ENCODE results near the gene IRF2BP1. TPM values are rescaled to one million over a fixed set of nuclear protein-coding genes. Genes with fewer than 3 reads are reported as not detected.

The IRF2BP1 gene, protein sequence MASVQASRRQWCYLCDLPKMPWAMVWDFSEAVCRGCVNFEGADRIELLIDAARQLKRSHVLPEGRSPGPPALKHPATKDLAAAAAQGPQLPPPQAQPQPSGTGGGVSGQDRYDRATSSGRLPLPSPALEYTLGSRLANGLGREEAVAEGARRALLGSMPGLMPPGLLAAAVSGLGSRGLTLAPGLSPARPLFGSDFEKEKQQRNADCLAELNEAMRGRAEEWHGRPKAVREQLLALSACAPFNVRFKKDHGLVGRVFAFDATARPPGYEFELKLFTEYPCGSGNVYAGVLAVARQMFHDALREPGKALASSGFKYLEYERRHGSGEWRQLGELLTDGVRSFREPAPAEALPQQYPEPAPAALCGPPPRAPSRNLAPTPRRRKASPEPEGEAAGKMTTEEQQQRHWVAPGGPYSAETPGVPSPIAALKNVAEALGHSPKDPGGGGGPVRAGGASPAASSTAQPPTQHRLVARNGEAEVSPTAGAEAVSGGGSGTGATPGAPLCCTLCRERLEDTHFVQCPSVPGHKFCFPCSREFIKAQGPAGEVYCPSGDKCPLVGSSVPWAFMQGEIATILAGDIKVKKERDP
- total RNA-seq: 10 to 100 TPM; 18.2 to 26.4 (median 23.1) TPM

DNA sequence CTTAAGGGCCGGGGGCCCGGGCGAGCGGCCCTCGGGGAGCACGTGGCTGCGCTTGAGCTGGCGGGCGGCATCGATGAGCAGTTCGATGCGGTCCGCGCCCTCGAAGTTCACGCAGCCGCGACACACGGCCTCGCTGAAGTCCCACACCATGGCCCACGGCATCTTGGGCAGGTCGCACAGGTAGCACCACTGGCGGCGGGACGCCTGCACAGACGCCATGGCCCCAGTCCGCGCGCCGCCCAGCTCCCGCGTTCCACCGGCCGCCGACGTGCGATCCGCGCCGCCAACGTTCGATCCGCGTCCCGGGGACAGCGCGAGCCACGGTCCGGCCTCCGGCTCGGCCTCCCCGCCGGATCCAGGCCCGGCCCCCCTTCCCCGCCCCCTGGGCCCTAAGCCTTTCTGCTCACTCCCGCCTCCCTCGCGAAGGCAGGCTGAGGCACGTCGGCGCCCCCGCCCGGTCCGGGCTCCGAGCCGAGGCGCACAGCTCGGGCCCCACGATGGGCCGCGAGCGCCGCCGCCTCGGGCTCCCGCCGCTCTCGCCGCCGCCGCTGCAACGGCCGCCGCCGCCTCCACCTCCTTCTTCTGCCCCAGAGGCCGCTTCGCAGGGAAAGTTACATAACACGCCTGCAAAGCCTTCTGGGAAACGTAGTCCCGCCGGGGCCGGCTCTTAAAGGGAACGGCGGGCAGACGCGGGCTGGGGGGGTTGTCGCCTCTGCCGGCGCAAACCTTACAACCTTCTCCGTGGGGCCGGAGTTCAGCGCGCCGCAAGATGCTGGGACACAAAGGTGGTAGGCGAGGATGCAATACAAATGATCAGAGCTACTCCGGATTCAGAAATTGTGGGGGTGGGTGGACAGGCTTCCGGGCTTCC lies at the start of gene IRF2BP1:
IRF2BP1 (minus strand) TSS at position 586 of the 871 bp plus-strand sequence; CDS start at position 219, 367 bp downstream.
- peak; percentile 94 to 97 (median 94) for DNase-seq
- no peaks in the 10 kb centered on the region for H3K27me3 ChIP-seq
- TF ChIP-seq, protein P1, sequence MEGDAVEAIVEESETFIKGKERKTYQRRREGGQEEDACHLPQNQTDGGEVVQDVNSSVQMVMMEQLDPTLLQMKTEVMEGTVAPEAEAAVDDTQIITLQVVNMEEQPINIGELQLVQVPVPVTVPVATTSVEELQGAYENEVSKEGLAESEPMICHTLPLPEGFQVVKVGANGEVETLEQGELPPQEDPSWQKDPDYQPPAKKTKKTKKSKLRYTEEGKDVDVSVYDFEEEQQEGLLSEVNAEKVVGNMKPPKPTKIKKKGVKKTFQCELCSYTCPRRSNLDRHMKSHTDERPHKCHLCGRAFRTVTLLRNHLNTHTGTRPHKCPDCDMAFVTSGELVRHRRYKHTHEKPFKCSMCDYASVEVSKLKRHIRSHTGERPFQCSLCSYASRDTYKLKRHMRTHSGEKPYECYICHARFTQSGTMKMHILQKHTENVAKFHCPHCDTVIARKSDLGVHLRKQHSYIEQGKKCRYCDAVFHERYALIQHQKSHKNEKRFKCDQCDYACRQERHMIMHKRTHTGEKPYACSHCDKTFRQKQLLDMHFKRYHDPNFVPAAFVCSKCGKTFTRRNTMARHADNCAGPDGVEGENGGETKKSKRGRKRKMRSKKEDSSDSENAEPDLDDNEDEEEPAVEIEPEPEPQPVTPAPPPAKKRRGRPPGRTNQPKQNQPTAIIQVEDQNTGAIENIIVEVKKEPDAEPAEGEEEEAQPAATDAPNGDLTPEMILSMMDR (IDR thresholded peaks at IDR 0.05): peak in 1 of 6 experiments; percentile 14
- TF ChIP-seq POLR2A (IDR thresholded peaks at IDR 0.05): peak; percentile 59 to 85
- H3K4me3 ChIP-seq: peak within 1 kb of the TSS; percentile 69 to 93 (median 78)
- H3K27ac ChIP-seq: peak within 1 kb of the TSS; percentile 81 to 94 (median 90)
- H3K4me1 ChIP-seq: peaks cover 4 to 40% (median 24%) of the 10 kb centered on the region in 4 donors
- H3K9me3 ChIP-seq: no peaks in the 10 kb centered on the region
- peaks cover 0 to 9% (median 0%) of the 10 kb centered on the region in 3 donors for H3K36me3 ChIP-seq

DNA sequence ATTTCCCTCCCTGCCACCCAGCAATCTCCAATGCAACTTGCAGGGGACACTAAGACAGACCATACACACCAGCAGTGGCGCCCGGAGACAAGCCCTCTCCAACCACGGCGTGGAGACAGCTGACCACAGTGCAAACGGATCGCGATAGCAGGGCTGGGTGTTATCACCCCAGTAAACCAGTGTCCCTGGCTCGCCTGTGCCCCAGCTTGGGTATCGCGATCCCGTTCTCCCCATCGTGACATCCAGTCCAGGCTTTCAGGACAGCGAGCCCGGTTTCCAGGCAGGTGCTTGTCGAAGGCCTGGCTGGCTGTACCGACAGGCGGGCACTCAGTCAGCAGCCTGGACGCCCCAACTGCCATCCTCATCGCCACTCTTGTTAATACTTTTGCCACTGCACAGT lies 49.3 kb upstream of the IRF2BP1 start:
- Histone ChIP-seq H3K9me3 (no peaks in the 10 kb centered on the region), H3K4me3 (no peak overlapping the region), H3K27me3 (no peaks in the 10 kb centered on the region), H3K36me3 (no peaks in the 10 kb centered on the region), H3K4me1 (no peaks in the 10 kb centered on the region), H3K27ac (no peak overlapping the region)
- DNase-seq: no peak
- TF ChIP-seq POLR2A (IDR thresholded peaks at IDR 0.05): no peak
- TF ChIP-seq, protein P1 (IDR thresholded peaks at IDR 0.05): no peak

DNA sequence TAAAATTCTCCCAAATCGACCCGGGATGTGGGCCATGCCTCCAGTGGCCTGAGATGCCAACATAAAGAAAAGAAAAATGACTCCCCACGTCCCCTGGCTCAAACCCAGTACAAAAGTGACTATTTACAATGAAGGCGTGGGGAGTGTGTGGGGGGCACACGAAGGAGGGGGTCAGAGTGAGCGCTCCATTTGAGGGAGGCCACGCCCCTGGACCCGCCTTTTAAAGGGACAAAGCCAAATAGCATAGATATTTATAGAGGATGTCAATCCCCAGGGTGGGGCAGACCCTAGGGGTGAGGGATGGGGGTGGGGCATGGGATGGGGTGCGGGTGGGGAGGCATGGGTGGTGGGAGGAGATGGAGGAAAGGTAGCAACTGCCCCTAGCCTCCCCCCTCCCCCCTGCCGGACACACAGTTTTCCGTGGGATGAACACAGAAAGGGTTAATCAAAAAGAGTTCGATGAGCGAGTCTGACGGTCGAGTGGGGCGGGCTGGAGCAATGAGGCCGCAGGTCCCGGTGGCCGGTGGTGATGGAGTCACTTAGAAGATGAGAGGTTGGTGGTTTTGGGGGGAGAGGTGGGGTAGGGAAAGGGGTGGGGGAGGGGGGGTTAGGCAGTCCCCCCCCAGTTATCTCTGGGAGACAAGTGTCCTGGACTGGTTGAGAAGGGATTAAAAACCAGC lies 48.8 kb upstream of the IRF2BP1 start:
- no peaks in the 10 kb centered on the region for H3K9me3 ChIP-seq
- H3K27me3 ChIP-seq: no peaks in the 10 kb centered on the region
- no peak overlapping the region for H3K27ac ChIP-seq
- no peaks in the 10 kb centered on the region for H3K4me1 ChIP-seq
- H3K4me3 ChIP-seq: no peak overlapping the region
- H3K36me3 ChIP-seq: no peaks in the 10 kb centered on the region
- no peak for DNase-seq
- no peak for TF ChIP-seq POLR2A (IDR thresholded peaks at IDR 0.05)
- TF ChIP-seq, protein P1 (IDR thresholded peaks at IDR 0.05): no peak

DNA sequence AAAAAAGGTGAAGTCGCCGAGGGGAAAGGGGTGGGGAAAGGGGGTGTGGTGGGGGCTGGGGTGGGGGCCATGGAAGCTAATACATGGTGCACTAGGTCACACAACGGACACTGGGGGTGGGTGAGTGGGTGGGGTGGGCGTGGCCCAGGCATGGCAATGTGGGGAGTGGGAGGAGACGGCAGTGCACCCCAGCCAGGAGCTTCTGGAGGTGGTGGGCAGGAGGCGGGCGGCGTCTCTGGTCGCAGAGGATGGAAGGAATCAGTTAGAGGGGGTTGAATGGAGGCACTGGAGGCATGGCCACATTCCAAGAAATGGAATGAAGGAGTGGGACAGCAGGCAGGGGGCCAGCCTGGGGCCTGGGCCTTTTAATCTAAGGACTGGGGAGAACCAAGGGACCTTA lies 47.8 kb upstream of the IRF2BP1 start:
- TF ChIP-seq POLR2A (IDR thresholded peaks at IDR 0.05): no peak
- TF ChIP-seq, protein P1 (IDR thresholded peaks at IDR 0.05): no peak
- no peaks in the 10 kb centered on the region for H3K9me3 ChIP-seq
- H3K27ac ChIP-seq: no peak overlapping the region
- H3K36me3 ChIP-seq: no peaks in the 10 kb centered on the region
- H3K4me1 ChIP-seq: no peaks in the 10 kb centered on the region
- no peaks in the 10 kb centered on the region for H3K27me3 ChIP-seq
- DNase-seq: no peak
- H3K4me3 ChIP-seq: no peak overlapping the region

DNA sequence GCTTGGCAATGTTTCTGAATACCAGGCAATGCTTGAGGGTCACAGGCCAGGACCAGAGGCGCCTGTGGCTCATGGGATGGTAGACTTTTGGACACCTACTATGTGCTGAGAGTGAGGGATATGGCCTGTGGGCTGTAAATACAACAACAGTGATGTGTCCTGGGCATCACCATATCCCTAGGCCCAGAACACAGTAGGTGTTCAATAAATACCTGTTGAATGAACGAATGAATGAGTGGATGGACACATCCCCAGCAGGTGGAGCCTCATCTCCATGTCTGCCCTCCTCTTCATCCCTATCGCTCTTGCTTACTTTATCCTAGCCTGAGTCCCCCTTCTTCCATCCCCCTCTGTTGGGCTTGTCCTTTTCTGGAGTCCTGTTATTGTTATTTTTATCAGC lies 45.1 kb upstream of the IRF2BP1 start:
- TF ChIP-seq, protein P1 (IDR thresholded peaks at IDR 0.05): no peak
- TF ChIP-seq POLR2A (IDR thresholded peaks at IDR 0.05): no peak
- no peak for DNase-seq
- no peak overlapping the region for H3K27ac ChIP-seq
- no peak overlapping the region for H3K4me3 ChIP-seq
- peaks cover 0 to 6% (median 2%) of the 10 kb centered on the region in 4 donors for H3K4me1 ChIP-seq
- no peaks in the 10 kb centered on the region for H3K36me3 ChIP-seq
- no peaks in the 10 kb centered on the region for H3K27me3 ChIP-seq
- no peaks in the 10 kb centered on the region for H3K9me3 ChIP-seq

All from Peyer's patch (tissue), 4 donors.